OCI-M2 (cell line): ENCODE measurements around the gene LAMTOR1.
"Not testable (repeated sequence)": the region's sequence is repeated elsewhere in the genome, so short reads cannot be mapped to it uniquely, and the experiment has no call there.

ENCODE experiments used
- DNase-seq: peaks from one replicate; lab custom pipeline; 2025; ENCODE audit not compliant: unreplicated experiment; lab: John Stamatoyannopoulos, UW

Gene LAMTOR1

DNA sequence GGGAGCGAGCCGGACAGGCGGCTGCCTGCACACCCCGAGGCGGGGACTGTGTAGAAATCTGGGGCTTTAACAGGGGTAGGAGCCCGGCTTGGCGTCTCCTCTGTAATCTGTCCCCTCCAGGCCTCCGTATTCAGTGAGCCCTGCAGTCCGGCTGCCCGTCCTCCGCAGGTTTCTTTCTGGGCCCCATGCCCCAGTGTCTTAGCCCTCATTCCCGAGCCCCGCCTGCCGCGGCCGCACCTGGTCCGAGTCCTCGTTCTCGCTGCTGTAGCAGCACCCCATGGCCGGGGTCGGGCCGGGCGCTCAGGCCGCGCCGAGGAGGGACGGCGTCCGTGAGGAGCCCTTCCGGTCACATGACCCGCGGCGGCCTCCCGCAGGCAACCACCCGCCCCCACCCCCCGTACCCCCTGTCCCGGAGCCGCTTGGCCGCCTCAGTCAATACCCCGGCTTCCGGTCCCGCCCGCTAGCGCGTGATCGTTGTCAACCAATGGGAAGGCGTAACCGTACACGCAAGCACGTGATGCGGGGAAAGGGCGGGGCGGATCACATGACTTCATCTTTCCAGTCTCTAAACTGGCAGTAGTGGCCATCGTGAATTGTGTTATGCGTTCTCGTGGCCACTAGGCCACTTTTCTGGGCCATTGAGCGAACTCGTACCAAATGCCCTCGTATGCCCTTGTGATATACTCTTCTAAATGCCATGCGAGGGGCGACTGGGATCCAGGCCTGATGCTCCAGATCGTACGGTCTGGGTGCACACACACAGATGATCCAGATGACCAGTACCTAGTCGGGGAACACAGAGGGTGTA lies at the start of gene LAMTOR1:
LAMTOR1 (minus strand) TSS at position 352 of the 808 bp plus-strand sequence; CDS start at position 279, 73 bp downstream.
- peak; percentile 87 for DNase-seq

DNA sequence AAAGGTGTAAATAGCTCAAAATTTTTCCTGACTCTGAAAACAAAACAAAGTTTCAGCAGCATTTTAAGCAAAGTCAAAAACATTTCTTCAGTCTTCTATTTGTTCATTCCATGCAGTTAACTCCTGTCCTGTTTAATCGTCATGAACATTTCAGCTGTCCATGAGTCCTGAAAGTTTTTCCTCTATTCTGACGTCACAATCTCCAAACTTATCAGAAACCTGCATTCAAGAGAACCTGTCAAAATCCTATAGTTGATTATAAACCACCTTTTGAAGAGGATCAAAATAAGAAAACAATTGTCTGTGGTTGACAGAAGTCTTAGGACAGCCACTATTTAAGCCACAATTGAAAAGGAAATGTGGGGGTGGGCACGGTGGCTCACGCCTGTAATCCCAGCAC lies 47.8 kb upstream of the LAMTOR1 start:
- DNase-seq: no peak

DNA sequence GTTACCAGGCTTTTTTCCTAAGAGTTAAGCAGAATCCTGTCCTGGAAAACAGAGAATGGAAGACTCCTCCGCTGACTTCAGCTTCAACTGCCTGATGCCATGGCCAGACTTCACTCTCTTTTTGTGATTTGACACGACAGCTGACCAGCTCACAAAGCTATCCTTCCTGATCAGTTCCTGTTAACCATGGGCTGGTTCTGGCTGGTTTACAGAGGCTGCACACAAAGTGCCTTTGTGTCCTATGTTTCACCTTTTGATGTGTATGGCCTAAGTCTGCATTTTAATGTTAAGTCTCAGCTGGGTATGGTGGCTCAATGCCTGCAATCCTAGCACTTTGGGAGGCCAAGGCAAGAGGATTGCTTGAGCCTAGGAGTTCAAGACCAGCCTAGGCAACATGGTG lies 43.5 kb upstream of the LAMTOR1 start:
- DNase-seq: no peak

DNA sequence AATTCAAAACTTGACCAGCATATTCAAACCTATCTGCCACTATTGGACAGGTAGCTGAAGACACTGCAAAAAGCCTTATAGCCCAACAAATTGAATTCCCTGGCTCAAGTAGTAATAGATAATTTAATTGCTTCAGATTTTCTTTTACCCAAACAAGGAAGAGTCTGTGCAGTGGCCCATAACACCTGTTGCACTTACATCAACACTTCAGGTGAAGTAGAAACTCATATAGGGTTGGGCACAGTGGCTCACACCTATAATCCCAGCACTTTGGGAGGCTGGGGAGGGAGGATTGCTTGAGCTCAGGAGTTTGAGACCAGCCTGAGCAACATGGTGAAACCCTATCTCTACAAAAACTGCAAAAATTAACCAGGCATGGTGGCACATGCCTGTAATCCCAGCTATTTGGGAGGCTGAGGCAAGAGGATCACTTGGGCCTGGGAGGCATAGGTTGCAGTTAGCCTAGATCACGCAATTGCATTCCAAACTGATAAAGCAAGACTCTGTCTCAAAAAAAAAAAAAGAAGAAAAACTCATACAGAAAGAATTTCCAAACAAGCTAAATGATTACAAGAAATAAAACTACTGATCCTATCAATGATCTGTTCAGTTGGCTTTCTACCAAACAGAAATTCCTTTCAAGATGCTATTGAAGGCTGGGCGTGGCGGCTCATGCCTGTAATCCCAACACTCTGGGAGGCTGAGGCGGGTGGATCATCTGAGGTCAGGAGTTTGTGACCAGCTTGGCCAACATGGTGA lies 41.9 kb upstream of the LAMTOR1 start:
- no peak for DNase-seq

DNA sequence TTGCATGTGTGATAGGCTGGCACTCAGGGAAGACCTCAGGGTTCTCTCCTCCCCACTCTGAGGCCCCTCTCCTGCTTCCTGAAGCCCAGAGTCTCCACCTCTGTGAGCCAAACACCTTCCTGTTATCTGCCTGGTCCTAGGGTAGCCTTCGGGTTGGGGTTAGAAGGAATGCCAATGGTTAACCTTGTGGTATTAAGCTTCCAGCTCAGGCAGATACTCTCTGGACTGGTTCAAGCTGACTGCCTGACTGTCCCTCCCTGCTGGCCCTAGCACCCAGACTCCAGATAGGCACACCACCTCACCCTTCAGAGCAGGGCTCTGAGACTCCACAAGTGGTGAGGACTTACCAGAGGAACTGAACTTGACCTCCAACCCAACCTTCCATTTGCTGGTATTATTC lies 39.4 kb upstream of the LAMTOR1 start:
- DNase-seq: not testable (repeated sequence)

DNA sequence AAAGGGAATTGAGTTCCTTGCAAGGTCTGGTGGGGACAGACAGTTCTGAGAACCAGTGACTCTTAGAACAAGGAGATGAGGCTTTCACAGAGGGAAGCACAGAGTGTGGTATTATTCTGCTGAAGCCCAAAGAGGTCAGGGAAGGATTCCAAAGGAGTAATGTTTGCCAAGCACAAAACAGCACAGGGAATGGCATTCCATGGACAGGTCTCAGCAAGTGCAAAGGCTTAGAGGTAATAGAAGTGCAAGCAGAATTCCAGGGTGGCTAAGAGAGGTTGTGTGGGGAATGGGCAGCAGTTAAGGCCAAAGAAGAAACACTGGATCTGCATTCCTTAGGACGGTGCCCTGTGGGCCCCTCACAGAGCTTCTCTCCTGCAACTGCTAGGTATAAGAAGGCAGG lies 39.0 kb upstream of the LAMTOR1 start:
- DNase-seq: not testable (repeated sequence)

DNA sequence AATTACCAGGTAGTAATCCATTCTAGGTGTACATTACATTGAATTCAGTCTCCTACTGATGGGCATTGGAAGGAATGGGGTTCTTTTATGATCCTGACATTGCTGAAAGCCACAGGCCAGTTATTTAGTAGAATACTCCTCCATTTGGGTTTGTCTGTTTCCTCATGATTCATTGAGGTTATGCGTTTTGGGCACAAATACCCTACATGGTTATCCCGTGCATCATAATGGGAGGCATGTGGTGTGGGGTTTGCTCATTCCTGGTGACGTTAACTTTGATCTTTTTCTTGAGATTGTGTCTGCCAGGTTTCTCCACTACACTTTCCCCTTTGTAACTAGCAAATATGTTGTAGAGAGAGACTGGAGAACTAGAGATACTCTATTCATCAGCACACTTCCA lies 38.0 kb upstream of the LAMTOR1 start:
- DNase-seq: no peak

DNA sequence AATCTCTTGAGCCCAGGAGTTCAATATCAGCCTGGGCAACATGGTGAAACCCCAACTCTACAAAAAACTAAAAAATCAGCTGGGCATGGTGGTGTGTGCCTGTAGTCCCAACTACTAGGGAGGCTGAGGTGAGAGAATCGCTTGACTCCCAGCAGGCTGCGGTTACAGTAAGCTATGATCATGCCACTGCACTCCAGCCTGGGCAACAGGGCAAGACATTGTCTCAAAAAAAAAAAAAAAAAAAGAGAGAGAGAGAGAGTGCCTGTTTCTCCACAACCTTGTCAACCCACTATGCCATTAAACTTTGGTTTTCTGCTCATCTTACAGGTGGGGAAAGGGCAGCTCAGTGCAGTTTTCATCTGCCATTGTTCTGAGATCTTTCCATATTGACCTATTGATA lies 37.6 kb upstream of the LAMTOR1 start:
- no peak for DNase-seq

DNA sequence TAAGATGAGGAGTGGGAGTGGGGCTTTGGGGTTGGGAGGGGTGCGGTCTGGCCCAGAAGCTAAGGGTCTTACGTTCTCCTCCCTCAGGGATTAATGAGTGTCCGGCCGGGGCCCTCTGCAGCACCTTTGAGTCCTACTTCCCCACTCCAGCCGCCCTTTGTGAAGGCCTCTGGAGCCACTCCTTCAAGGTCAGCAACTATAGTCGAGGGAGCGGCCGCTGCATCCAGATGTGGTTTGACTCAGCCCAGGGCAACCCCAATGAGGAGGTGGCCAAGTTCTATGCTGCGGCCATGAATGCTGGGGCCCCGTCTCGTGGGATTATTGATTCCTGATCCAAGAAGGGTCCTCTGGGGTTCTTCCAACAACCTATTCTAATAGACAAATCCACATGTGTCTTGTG lies 36.4 kb upstream of the LAMTOR1 start:
- no peak for DNase-seq

DNA sequence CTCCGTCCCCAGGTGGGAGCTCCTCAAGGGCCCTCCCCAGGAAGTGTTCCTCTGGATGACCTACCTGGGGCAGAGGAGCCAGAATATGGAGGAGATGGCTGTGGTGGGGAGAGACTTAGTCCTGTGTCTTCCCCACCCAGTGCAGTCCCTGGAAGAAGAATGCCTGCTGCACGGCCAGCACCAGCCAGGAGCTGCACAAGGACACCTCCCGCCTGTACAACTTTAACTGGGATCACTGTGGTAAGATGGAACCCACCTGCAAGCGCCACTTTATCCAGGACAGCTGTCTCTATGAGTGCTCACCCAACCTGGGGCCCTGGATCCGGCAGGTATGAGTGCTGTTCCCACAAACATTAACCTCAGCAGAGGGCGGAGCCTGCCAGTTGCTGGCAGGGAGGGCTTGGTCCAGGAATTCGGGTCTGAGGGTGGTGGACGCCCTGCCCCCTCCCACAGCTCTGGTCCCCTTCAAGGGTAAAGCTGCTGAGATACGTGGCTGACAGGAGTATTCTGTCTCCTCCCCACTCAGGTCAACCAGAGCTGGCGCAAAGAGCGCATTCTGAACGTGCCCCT lies 35.8 kb upstream of the LAMTOR1 start:
- no peak for DNase-seq

DNA sequence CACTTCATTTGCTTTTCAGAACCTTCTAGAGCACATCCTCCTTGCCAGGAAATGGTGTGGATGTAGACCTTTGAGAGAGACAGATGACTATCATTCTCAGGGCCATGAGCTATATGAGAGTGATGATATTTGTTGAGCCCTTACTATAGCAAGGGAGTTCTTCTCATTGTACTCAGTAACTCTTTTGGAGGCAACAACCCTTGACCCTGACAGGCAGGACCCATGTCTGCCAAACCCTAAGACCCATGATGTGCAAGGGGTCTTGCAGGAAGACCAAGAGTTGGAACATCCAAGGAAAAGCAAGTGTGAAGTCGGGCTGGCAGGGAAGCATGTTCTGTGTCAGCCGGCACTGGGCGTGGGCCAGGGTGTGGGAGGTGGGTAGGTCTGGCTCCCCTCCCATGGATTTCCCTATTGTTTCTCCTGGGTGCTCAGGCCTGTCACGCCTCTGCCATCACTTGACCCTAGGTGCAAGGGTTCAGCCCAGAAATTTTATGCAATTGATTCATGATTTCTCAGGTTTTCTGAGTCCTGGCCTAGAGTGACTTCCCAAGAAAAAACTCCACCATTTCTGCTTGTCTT lies 33.7 kb upstream of the LAMTOR1 start:
- DNase-seq: no peak

DNA sequence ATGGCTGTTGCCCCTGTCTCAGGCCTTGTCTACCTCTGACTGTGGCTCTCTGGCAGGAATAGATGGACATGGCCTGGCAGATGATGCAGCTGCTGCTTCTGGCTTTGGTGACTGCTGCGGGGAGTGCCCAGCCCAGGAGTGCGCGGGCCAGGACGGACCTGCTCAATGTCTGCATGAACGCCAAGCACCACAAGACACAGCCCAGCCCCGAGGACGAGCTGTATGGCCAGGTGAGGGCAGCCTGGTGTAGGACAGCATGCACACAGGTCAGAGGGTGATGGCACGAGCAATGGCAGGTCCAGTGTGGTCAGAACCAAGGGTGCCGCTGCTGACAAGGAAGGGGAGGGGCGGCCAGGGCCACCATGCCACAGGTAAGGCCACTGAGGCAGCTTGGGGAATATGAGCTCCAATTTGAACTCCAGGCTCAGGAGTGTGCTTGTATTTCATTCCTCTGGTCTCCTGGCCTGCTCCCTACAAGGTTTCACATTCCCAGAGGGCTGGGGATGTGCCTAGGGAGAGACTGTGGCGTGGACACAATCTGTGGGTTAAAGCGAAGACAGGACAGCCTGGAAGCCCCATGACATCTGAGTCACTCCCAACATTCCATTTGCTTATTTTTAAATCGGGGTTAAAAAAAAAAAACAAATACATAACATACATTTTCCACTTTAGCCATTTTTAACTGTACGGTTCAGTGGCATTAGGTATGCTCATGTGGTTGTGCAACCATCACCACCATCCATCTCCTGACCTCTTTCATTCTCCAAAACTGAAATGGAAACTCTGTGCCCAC lies 33.0 kb upstream of the LAMTOR1 start:
- no peak for DNase-seq

DNA sequence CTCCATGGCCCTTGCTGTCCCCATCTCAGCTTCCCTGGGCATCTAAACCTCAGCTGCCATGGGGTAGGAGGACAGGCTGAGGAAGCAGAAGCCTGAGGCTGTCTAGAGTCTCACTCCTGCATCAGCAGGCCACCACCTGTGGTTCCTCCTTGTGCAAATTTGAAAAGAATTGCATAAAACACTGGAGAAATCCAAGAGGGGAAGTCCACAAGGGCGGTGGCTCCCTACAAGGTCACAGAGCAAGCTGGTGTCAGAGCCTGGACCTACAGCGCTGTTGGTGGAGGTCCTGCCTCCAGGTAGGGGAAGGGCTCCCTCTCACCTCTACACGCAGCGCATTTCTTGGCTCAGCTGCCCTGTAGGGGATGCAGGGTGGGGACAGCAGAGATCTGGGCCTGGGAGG lies 32.4 kb upstream of the LAMTOR1 start, which contains the start of gene FOLR3:
FOLR3 (plus strand) TSS at position 253 of the 400 bp plus-strand sequence. CDS start 228 bp downstream, outside the sequence.
- DNase-seq: not testable (repeated sequence)

DNA sequence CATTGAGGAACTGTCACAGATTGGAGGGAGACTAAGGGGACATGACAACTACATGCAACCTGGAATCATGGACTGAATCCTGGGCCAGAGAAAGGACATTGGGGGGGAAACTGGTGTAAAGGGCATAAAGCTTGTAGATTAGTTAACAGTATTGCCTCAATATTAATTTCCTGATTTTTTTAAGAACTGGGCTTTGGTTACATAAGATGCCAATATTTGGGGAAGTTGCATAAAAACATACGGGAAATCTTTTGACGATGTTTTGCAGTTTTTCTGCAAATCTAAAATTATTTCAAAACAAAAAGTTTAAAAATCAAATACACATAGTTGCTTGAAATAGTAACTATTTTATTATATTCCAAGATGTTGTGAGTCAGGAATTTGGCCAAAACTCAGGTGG lies 29.5 kb upstream of the LAMTOR1 start:
- DNase-seq: no peak

DNA sequence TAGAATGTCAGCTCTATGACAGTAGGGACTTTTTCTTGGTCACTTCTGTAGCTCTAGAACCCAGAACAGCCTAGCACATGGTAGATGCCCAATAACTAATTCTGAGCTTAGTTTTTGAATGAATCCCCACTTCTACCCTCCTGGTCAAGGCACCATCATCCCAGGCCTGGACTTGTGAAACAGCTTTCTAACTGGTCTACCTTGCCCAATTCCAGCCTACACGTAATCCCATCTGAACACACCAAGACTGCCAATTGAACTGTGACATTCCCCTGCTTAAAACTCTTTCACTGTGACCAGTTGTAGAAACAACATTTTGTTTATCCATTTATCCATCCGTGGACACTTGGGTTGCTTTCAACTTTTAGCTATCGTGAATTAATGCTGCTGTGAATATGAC lies 26.3 kb upstream of the LAMTOR1 start:
- DNase-seq: no peak

DNA sequence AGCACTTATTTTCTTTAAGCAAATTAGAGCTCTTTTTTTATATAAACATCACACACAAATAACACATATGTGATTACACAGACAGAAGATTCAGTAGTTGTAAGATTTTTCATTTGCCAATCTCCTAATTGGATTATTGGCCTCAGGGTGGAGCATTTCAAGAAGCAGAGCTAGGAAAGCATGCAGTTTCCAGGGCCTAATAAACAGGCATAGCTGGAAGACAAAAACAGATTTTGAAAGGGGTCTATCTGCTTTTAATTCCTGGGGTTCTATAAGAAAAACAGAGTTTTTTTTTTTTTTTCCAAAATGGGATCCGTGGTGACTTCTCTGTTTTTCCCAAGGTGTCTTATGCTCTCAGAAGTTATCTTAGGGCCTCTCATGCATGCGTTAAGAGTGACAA lies 24.8 kb upstream of the LAMTOR1 start:
- no peak for DNase-seq

DNA sequence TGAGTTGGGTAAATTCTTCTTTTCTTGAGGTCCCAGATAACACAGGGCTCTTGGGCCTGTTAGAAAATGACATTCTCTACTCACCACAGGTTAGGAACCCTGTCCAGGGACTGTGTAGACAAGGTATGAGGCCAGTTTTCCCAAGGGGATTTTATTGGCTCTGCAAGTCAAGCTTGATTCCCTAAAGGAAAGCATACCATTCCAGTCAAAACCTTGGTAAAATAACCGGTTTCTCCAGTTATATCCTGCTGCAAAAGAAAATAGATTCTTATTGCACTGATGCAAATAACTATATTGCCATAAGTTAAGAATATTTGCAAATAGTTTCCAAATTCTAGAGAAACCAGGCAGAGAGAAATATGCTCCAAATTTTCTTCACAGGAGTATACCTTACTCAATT lies 22.9 kb upstream of the LAMTOR1 start:
- DNase-seq: no peak

DNA sequence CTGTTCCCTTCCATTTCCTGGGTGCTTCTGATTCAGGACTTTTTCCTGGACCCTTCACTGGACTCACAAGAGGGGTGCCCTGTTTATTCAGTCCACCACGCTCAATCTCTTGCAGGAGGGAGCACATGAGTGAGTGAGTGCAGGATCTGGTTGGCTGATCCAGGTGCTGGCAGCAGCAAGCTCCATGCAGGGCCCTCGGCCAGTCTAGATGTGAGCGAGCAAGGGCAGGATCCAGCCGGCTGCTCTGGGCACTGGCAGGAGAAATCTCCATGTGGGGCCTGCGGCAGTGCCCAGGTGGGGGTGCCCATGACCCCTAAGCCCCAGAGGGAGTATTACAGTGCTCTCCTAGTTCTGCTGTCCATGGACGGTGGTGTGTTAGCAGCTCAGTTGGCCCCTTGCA lies 20.9 kb upstream of the LAMTOR1 start:
- DNase-seq: no peak

DNA sequence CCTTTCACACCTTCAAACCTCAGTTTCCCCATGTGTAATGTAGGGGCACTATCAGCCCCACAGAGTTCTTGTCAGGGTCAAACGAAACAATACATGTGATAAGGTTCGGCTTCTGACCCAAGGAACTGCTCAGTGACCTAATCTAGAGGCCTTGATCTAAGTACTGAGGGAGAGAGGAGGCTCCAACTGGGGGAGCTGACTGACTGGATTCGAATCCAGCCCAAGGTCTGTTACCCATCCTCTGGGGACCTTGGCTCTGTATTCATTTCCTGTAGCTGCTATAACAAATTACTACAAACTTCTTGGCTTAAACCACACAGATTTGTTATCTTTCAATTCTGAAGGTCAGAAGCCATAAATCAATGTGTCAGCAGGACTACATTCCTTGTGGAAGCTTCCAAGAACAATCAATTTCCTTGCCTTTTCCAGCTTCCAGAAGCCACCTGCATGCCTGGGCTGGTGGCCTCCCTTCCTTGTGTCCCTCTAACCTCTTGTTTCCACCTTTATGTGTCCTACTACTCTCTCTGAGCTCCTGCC lies 20.1 kb upstream of the LAMTOR1 start:
- no peak for DNase-seq

DNA sequence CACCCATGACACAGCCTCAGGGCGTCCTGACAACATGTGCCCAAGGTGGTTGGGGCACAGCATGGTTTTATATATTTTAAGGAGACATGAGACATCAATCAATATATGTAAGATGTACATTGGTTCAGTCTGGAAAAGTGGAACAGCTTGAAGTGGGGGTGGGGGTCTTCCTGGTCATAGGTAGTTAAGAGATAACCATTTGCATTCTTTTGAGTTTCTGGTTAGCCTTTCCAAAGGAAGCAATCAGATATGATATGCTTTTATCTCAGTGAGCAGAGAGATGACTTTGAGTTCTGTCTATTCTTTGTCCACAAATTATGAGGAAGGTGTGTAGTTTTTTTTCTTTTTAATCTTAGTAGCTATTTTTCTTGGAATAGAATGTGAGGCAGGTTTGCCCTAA lies 19.5 kb upstream of the LAMTOR1 start:
- DNase-seq: no peak

DNA sequence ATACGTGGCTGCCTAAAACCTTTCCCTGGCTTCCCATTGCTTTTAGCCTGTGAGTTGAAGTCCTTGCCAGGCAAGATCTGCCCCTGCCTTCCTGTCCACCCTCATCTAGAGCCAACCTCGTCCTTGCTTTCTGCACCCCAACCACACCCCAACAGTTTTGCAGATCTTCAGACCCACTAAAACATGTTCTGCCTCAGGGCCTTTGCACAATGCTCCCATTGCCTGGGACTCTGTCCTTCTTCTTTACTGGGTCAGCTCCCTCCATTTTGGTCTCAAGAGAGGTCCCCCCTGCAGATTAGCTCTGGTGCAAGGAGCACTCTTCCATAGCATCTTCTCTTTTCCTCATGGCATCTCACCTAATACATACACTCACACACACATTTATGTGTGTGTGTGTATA lies 17.8 kb upstream of the LAMTOR1 start:
- DNase-seq: no peak
